ENCODE data around the gene ZNF408. TPM values are rescaled to one million over a fixed set of nuclear protein-coding genes. Genes with fewer than 3 reads are reported as not detected.
"Not testable (repeated sequence)": the region's sequence is repeated elsewhere in the genome, so short reads cannot be mapped to it uniquely, and the experiment has no call there.

Gene ZNF408
- total RNA-seq, 1 donor from 2014 or later, result 6.0 TPM

- DNase-seq (ENCODE audit: missing footprints) (no peak), ATAC-seq (no peak)
- intact Hi-C loops (cut with DNase I), result loop anchor here (10.0 kb wide), 1 partner anchor 78 kb away; the partner anchor contains the start of genes ATG13 and HARBI1
These were observed 8.4 kb upstream of the ZNF408 start for GRCh38 chr11:46692450-46692849.

GRCh38 chr11:46693597-46694012 is 7.2 kb upstream of the ZNF408 start:
- intact Hi-C loops (cut with DNase I), result loop anchor here (10.0 kb wide), 1 partner anchor 79 kb away; the partner anchor contains the start of genes ATG13 and HARBI1
- ATAC-seq (no peak), DNase-seq (ENCODE audit: missing footprints) (no peak)

- no peak for DNase-seq (ENCODE audit: missing footprints)
- ATAC-seq, result no peak
These were observed 6.8 kb upstream of the ZNF408 start for GRCh38 chr11:46694072-46694471.

GRCh38 chr11:46694607-46695006 is 6.2 kb upstream of the ZNF408 start:
- ATAC-seq, result no peak
- intact Hi-C loops (cut with DNase I), result loop anchor here (10.0 kb wide), 1 partner anchor 80 kb away; the partner anchor contains the start of genes ATG13 and HARBI1
- no peak for DNase-seq (ENCODE audit: missing footprints)

More at GRCh38 chr11:46694072-46694471, 6.8 kb upstream of the ZNF408 start:
- intact Hi-C loops (cut with DNase I), result loop anchor here (10.0 kb wide), 1 partner anchor 79 kb away; the partner anchor contains the start of genes ATG13 and HARBI1

GRCh38 chr11:46695345-46696211 is 5.3 kb upstream of the ZNF408 start:
- intact Hi-C loops (cut with DNase I), result loop anchor here (10.0 kb wide), 1 partner anchor 81 kb away; the partner anchor contains the start of genes ATG13 and HARBI1
- no peak for ATAC-seq
- DNase-seq (ENCODE audit: missing footprints), result no peak

GRCh38 chr11:46696212-46696558 is 4.6 kb upstream of the ZNF408 start:
- intact Hi-C loops (cut with DNase I), result loop anchor here (10.0 kb wide), 1 partner anchor 81 kb away; the partner anchor contains the start of genes ATG13 and HARBI1
- DNase-seq (ENCODE audit: missing footprints) (peak; percentile 86), ATAC-seq (peak; percentile 65)

- intact Hi-C loops (cut with DNase I), result loop anchor here (10.0 kb wide), 1 partner anchor 83 kb away; the partner anchor contains the start of genes ATG13 and HARBI1
- ATAC-seq (no peak), DNase-seq (ENCODE audit: missing footprints) (no peak)
These were observed 3.5 kb upstream of the ZNF408 start for GRCh38 chr11:46697303-46697702.

- ATAC-seq, result no peak
- intact Hi-C loops (cut with DNase I), result loop anchor here (10.0 kb wide), 1 partner anchor 83 kb away; the partner anchor contains the start of genes ATG13 and HARBI1
- DNase-seq (ENCODE audit: missing footprints), result no peak
These were observed 3.1 kb upstream of the ZNF408 start for GRCh38 chr11:46697723-46698122.

GRCh38 chr11:46698597-46698996 is 2.2 kb upstream of the ZNF408 start:
- DNase-seq (ENCODE audit: missing footprints), result no peak
- intact Hi-C loops (cut with DNase I), result loop anchor here (10.0 kb wide), 1 partner anchor 84 kb away; the partner anchor contains the start of genes ATG13 and HARBI1
- no peak for ATAC-seq

- intact Hi-C loops (cut with DNase I), result loop anchor here (2.0 kb wide), 1 partner anchor 52 kb away; no protein-coding TSS in a partner anchor
- ATAC-seq (no peak), DNase-seq (ENCODE audit: missing footprints) (no peak)
These were observed 335 bp downstream of the ZNF408 start for GRCh38 chr11:46701078-46701654.

GRCh38 chr11:46705070-46705688 is 4.3 kb downstream of the ZNF408 start:
- DNase-seq (ENCODE audit: missing footprints) (no peak), ATAC-seq (no peak)
- intact Hi-C loops (cut with DNase I), result no loop called here

GRCh38 chr11:46706886-46707285 is 6.1 kb downstream of the ZNF408 start:
- ATAC-seq (no peak), DNase-seq (ENCODE audit: missing footprints) (no peak)
- intact Hi-C loops (cut with DNase I), result no loop called here

GRCh38 chr11:46709351-46709750 is 8.5 kb downstream of the ZNF408 start:
- intact Hi-C loops (cut with DNase I); ATAC-seq; DNase-seq (ENCODE audit: missing footprints): not testable (repeated sequence)

- intact Hi-C loops (cut with DNase I), result loop anchor here (5.0 kb wide), 1 partner anchor 94 kb away; the partner anchor contains the start of genes ATG13 and HARBI1
- ATAC-seq, result peak; percentile 98
These were observed 10.0 kb downstream of the ZNF408 start for GRCh38 chr11:46710821-46711269.

GRCh38 chr11:46711303-46711702 is 10.5 kb downstream of the ZNF408 start:
- no peak for DNase-seq (ENCODE audit: missing footprints)
- intact Hi-C loops (cut with DNase I), result loop anchor here (5.0 kb wide), 1 partner anchor 94 kb away; the partner anchor contains the start of genes ATG13 and HARBI1
- ATAC-seq, result no peak

More at GRCh38 chr11:46710821-46711269, 10.0 kb downstream of the ZNF408 start:
- DNase-seq (ENCODE audit: missing footprints), result no peak

- intact Hi-C loops (cut with DNase I), result loop anchor here (5.0 kb wide), 1 partner anchor 96 kb away; the partner anchor contains the start of genes ATG13 and HARBI1
- ATAC-seq (no peak), DNase-seq (ENCODE audit: missing footprints) (no peak)
These were observed 12.2 kb downstream of the ZNF408 start for GRCh38 chr11:46712874-46713576.

GRCh38 chr11:46717825-46718154 is 17.0 kb downstream of the ZNF408 start:
- DNase-seq (ENCODE audit: missing footprints); ATAC-seq; intact Hi-C loops (cut with DNase I): not testable (repeated sequence)

Data from Right ventricle myocardium inferior (tissue), 1 donor.